ENCODE data around the gene MED14.

DNA sequence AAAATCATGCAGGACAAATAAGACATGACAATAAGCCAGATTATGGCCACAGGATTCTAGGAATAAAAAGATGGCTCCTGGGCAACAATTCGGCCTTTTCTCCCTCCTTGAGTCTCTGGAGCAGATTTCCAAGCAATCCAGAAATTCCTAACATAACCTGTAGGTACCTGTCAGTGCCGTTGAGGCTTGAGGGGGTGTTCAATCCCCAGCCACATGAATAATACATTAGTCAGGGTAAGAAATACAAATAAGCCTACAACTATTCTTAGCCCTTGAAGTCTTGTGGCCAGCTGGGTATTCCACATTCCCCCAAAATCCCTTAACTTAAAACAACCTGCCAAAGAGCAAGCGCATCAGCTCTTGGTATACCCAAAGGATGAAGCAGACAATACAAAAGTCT, 97.7 kb downstream of the MED14 start:
- TF ChIP-seq BCL11A (IDR thresholded peaks at IDR 0.05; ENCODE audit: low read depth in 2 of 2, low read length in 2 of 2) (no peak), EZH2 (IDR thresholded peaks at IDR 0.05; ENCODE audit: low read depth, low read length, severe bottlenecking) (no peak), SUZ12 (IDR thresholded peaks at IDR 0.05; ENCODE audit: low read length) (no peak), TBP (IDR thresholded peaks at IDR 0.05; ENCODE audit: low read depth, low read length) (no peak), POLR2A (IDR thresholded peaks at IDR 0.05; ENCODE audit: control extremely low read depth in 1 of 2, low read depth in 2 of 2, low read length in 2 of 2) (no peak), SP1 (IDR thresholded peaks at IDR 0.05; ENCODE audit: low read depth, low read length) (no peak), CREB1 (IDR thresholded peaks at IDR 0.05) (no peak)
- TF ChIP-seq, protein P1, sequence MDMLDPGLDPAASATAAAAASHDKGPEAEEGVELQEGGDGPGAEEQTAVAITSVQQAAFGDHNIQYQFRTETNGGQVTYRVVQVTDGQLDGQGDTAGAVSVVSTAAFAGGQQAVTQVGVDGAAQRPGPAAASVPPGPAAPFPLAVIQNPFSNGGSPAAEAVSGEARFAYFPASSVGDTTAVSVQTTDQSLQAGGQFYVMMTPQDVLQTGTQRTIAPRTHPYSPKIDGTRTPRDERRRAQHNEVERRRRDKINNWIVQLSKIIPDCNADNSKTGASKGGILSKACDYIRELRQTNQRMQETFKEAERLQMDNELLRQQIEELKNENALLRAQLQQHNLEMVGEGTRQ (IDR thresholded peaks at IDR 0.05; ENCODE audit: low read length) = no peak
- TF ChIP-seq, protein P2, sequence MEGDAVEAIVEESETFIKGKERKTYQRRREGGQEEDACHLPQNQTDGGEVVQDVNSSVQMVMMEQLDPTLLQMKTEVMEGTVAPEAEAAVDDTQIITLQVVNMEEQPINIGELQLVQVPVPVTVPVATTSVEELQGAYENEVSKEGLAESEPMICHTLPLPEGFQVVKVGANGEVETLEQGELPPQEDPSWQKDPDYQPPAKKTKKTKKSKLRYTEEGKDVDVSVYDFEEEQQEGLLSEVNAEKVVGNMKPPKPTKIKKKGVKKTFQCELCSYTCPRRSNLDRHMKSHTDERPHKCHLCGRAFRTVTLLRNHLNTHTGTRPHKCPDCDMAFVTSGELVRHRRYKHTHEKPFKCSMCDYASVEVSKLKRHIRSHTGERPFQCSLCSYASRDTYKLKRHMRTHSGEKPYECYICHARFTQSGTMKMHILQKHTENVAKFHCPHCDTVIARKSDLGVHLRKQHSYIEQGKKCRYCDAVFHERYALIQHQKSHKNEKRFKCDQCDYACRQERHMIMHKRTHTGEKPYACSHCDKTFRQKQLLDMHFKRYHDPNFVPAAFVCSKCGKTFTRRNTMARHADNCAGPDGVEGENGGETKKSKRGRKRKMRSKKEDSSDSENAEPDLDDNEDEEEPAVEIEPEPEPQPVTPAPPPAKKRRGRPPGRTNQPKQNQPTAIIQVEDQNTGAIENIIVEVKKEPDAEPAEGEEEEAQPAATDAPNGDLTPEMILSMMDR (IDR thresholded peaks at IDR 0.05; ENCODE audit: control extremely low read depth in 1 of 3, insufficient read depth in 1 of 3, low read depth in 1 of 3, low read length in 3 of 3) = no peak
